ENCODE data around the gene F8. TPM values are rescaled to one million over a fixed set of nuclear protein-coding genes. Genes with fewer than 3 reads are reported as not detected.

Gene F8
- total RNA-seq, 1 experiment from 2014 or later = 2.6 TPM

- no peak overlapping the region for H3K4me3 ChIP-seq (replicated peaks in 1 of 2; ENCODE audit: low read depth in 1 of 2, low read length in 2 of 2)
- no peaks in the 10 kb centered on the region for H3K36me3 ChIP-seq (ENCODE audit: control insufficient read depth in 1 of 2, insufficient read depth in 2 of 2, low read length in 2 of 2)
- peaks cover 2 to 9% of the 10 kb centered on the region in 2 experiments; a peak in 1 of 4 replicates for H3K4me1 ChIP-seq (ENCODE audit: control insufficient read depth in 1 of 2, insufficient read depth in 2 of 2, low read length in 2 of 2)
- ChIA-PET CTCF (no interaction called here), POLR2A (no interaction called here), RAD21 (ENCODE audit: low non-redundant PET in 1 of 2, low total read pairs in 2 of 2, uncharacterized antibody in 2 of 2, unreplicated experiment in 2 of 2) (no interaction called here)
- no TSS peak for BruUV-seq (replicated peaks)
- intact Hi-C loops (cut with micrococcal nuclease) = no loop called here
- no peak overlapping the region for H3K9ac ChIP-seq (ENCODE audit: low read length)
- H3K4me2 ChIP-seq (ENCODE audit: low read length) = no peak overlapping the region
- H3K27ac ChIP-seq (ENCODE audit: low read depth, low read length) = no peak overlapping the region
- H4K20me1 ChIP-seq (ENCODE audit: insufficient read depth) = no peaks in the 10 kb centered on the region
- no peak for ATAC-seq
- H3K9me2 ChIP-seq (ENCODE audit: insufficient read depth) = no peaks in the 10 kb centered on the region
- no peaks in the 10 kb centered on the region for H3K27me3 ChIP-seq (ENCODE audit: insufficient read depth, low read length)
- no peak for TF ChIP-seq ZNF274 (IDR thresholded peaks at IDR 0.05; ENCODE audit: low read depth, low read length)
- TF ChIP-seq POLR2A (IDR thresholded peaks at IDR 0.05; ENCODE audit: borderline replicate concordance, extremely low read depth, insufficient read depth, insufficient read length) = no peak
- no peak for TF ChIP-seq CBX3 (IDR thresholded peaks at IDR 0.05; ENCODE audit: low read depth)
- no peak for TF ChIP-seq EGR1 (IDR thresholded peaks at IDR 0.05; ENCODE audit: low read depth)
- no peak for TF ChIP-seq ZFX (IDR thresholded peaks at IDR 0.05)
- no peak for TF ChIP-seq ATF3 (IDR thresholded peaks at IDR 0.05)
- TF ChIP-seq EZH2phosphoT487 (IDR thresholded peaks at IDR 0.05; ENCODE audit: borderline replicate concordance) = no peak
- H3K79me2 ChIP-seq (ENCODE audit: insufficient read depth, low read length) = no peaks in the 10 kb centered on the region
- H2AFZ ChIP-seq (ENCODE audit: low read depth, low read length, poor library complexity, severe bottlenecking) = no peak overlapping the region
- DNase-seq (ENCODE audit: low read depth, low spot score) = no peak
- no peaks in the 10 kb centered on the region for H3K9me3 ChIP-seq (ENCODE audit: control insufficient read depth in 1 of 2, insufficient read depth in 1 of 2, low read depth in 1 of 2, low read length in 2 of 2)
Measured at GRCh38 chrX:155054255-155054654, 31.7 kb upstream of the F8 start.

- intact Hi-C loops (cut with micrococcal nuclease) = no loop called here
- Histone ChIP-seq H3K27ac (ENCODE audit: low read depth, low read length) (no peak overlapping the region), H3K4me2 (ENCODE audit: low read length) (no peak overlapping the region), H4K20me1 (ENCODE audit: insufficient read depth) (no peaks in the 10 kb centered on the region), H3K9me2 (ENCODE audit: insufficient read depth) (no peaks in the 10 kb centered on the region), H2AFZ (ENCODE audit: low read depth, low read length, poor library complexity, severe bottlenecking) (no peak overlapping the region), H3K4me3 (replicated peaks in 1 of 2; ENCODE audit: low read depth in 1 of 2, low read length in 2 of 2) (no peak overlapping the region), H3K27me3 (ENCODE audit: insufficient read depth, low read length) (no peaks in the 10 kb centered on the region), H3K9ac (ENCODE audit: low read length) (no peak overlapping the region), H3K79me2 (ENCODE audit: insufficient read depth, low read length) (no peaks in the 10 kb centered on the region), H3K9me3 (ENCODE audit: control insufficient read depth in 1 of 2, insufficient read depth in 1 of 2, low read depth in 1 of 2, low read length in 2 of 2) (no peaks in the 10 kb centered on the region), H3K36me3 (ENCODE audit: control insufficient read depth in 1 of 2, insufficient read depth in 2 of 2, low read length in 2 of 2) (no peaks in the 10 kb centered on the region), H3K4me1 (ENCODE audit: control insufficient read depth in 1 of 2, insufficient read depth in 2 of 2, low read length in 2 of 2) (peaks cover 2 to 9% of the 10 kb centered on the region in 2 experiments; a peak in 1 of 4 replicates)
- ChIA-PET RAD21 (ENCODE audit: low non-redundant PET in 1 of 2, low total read pairs in 2 of 2, uncharacterized antibody in 2 of 2, unreplicated experiment in 2 of 2) (no interaction called here), POLR2A (no interaction called here), CTCF (no interaction called here)
- ATAC-seq = no peak
- DNase-seq (ENCODE audit: low read depth, low spot score) = no peak
- no TSS peak for BruUV-seq (replicated peaks)
- TF ChIP-seq ELF1 (IDR thresholded peaks at IDR 0.05; ENCODE audit: borderline replicate concordance, low read depth) (no peak), POLR2AphosphoS5 (IDR thresholded peaks at IDR 0.05; ENCODE audit: low read depth, low read length) (no peak), MAX (IDR thresholded peaks at IDR 0.05) (no peak), TCF7L2 (IDR thresholded peaks at IDR 0.05; ENCODE audit: borderline replicate concordance, extremely low read depth, insufficient read depth, insufficient read length) (no peak), REST (IDR thresholded peaks at IDR 0.05; ENCODE audit: low read depth) (no peak), POLR2A (IDR thresholded peaks at IDR 0.05; ENCODE audit: borderline replicate concordance, extremely low read depth, insufficient read depth, insufficient read length) (no peak), CTCF (IDR thresholded peaks at IDR 0.05 in 2 of 3, conservative IDR thresholded peaks at IDR 0.05 in 1 of 3; ENCODE audit: borderline replicate concordance in 1 of 3, insufficient read depth in 1 of 3, low read depth in 2 of 3, low read length in 2 of 3) (no peak), CBX3 (IDR thresholded peaks at IDR 0.05; ENCODE audit: low read depth) (no peak), YY1 (IDR thresholded peaks at IDR 0.05; ENCODE audit: extremely low read depth, insufficient replicate concordance, low read depth, low read length) (no peak), EZH2phosphoT487 (IDR thresholded peaks at IDR 0.05; ENCODE audit: borderline replicate concordance) (no peak)
Measured at GRCh38 chrX:155053656-155054055, 31.1 kb upstream of the F8 start.
